H1 (cell line): Measurements from ENCODE around the gene EEIG1. TPM values are rescaled to one million over a fixed set of nuclear protein-coding genes. Genes with fewer than 3 reads are reported as not detected.

Source experiments
- CTCF ChIA-PET: fragments of 300-600 bp; sonication (Branson Sonifier 250); formaldehyde crosslinking; loops from one replicate; lab custom pipeline; 2021; ENCODE audit not compliant: partially characterized antibody; lab: Charles Lee
- POLR2A ChIA-PET: fragments of 300-600 bp; sonication (Branson Sonifier 250); formaldehyde crosslinking; loops from one replicate; lab custom pipeline; 2021; ENCODE audit warnings: inconsistent platforms; ENCODE audit not compliant: partially characterized antibody; lab: Charles Lee
- DNase-seq, 2 experiments: peaks; one replicate each; pipeline versions ENCODE4 v3.0.0 to v3.0.0-alpha.2; 2010 to 2022; ENCODE audit warnings: low spot score in 2 of 2, low read depth in 1 of 2, mixed read lengths in 1 of 2
- FAIRE-seq: peaks from 2 replicates; lab custom pipeline; 2011; peaks lifted over from hg19 to GRCh38; lab: Jason Lieb, UNC
- H2AFZ ChIP-seq: 2 replicates; pipeline ENCODE4 v1.8.1; 2012; ENCODE audit warnings: low read length, inconsistent platforms
- H2AK5ac ChIP-seq: 2 replicates; pipeline ENCODE4 v1.6.1; 2013; ENCODE audit warnings: low read depth, low read length
- H2BK120ac ChIP-seq: replicated peaks from 2 replicates; pipeline ENCODE3; 2013; ENCODE audit warnings: low read depth, low read length, inconsistent platforms
- H2BK12ac ChIP-seq: 2 replicates; pipeline ENCODE4 v1.6.1; 2013; ENCODE audit warnings: low read depth, low read length
- H2BK15ac ChIP-seq: 2 replicates; pipeline ENCODE4 v1.6.1; 2013; ENCODE audit warnings: low read length
- H2BK20ac ChIP-seq: 2 replicates; pipeline ENCODE4 v1.6.1; 2013; ENCODE audit warnings: low read length
- H2BK5ac ChIP-seq: 2 replicates; pipeline ENCODE4 v1.6.1; 2013; ENCODE audit warnings: low read depth, low read length
- H3K14ac ChIP-seq: 2 replicates; pipeline ENCODE4 v1.6.1; 2013; ENCODE audit warnings: inconsistent platforms; ENCODE audit not compliant: insufficient read length
- H3K18ac ChIP-seq: 2 replicates; pipeline ENCODE4 v1.6.1; 2013; ENCODE audit warnings: low read length; ENCODE audit errors: extremely low read depth
- H3K23ac ChIP-seq: 2 replicates; pipeline ENCODE4 v1.6.1; 2013; ENCODE audit warnings: inconsistent platforms; ENCODE audit not compliant: insufficient read length
- H3K23me2 ChIP-seq: 2 replicates; pipeline ENCODE4 v1.6.1; 2013; ENCODE audit warnings: low read depth, low read length
- H3K27ac ChIP-seq: 2 replicates; pipeline ENCODE4 v1.6.1; 2011; ENCODE audit warnings: low read depth, low read length, inconsistent platforms
- H3K27me3 ChIP-seq, 4 experiments: replicated peaks in 1 of 4; 1 replicate in 1 of 4; 2 replicates in 3 of 4; pipeline versions ENCODE4 v1.6.1 to v1.8.1; 2011 to 2013; ENCODE audit warnings: low read length in 3 of 4, mild to moderate bottlenecking in 3 of 4, inconsistent platforms in 2 of 4, mixed read lengths in 2 of 4, moderate library complexity in 1 of 4; ENCODE audit not compliant: control insufficient read depth in 3 of 4, insufficient read depth in 3 of 4; ENCODE audit errors: extremely low read depth in 1 of 4
- H3K36me3 ChIP-seq, 4 experiments: 2 replicates each; pipeline versions ENCODE4 v1.6.1 to v1.8.1; 2011 to 2013; ENCODE audit warnings: mild to moderate bottlenecking in 4 of 4, low read length in 3 of 4, moderate library complexity in 2 of 4, control low read depth in 1 of 4, inconsistent platforms in 1 of 4; ENCODE audit not compliant: insufficient read depth in 4 of 4, control insufficient read depth in 2 of 4
- H3K4ac ChIP-seq: replicated peaks from 2 replicates; pipeline ENCODE3; 2013; ENCODE audit warnings: low read length, low read depth, mixed read lengths, inconsistent platforms; ENCODE audit not compliant: insufficient read length
- H3K4me1 ChIP-seq, 4 experiments: replicated peaks in 1 of 4; 1 replicate in 1 of 4; 2 replicates in 3 of 4; pipeline versions ENCODE4 v1.6.1 to v1.8.1; 2011 to 2013; ENCODE audit warnings: low read length in 3 of 4, inconsistent platforms in 2 of 4, mixed read lengths in 1 of 4; ENCODE audit not compliant: insufficient read depth in 4 of 4, control insufficient read depth in 3 of 4
- H3K4me2 ChIP-seq, 2 experiments: 2 replicates each; pipeline versions ENCODE4 v1.6.1 to v1.8.1; 2011 to 2013; ENCODE audit warnings: low read depth in 2 of 2, low read length in 2 of 2, control low read depth in 1 of 2, inconsistent platforms in 1 of 2, mild to moderate bottlenecking in 1 of 2; ENCODE audit not compliant: insufficient read depth in 1 of 2
- H3K4me3 ChIP-seq, 4 experiments: fragments of 200-600, 300-600 bp in 1 of 4; sonication (generic), shearing (Covaris generic), sonication (Bioruptor Twin) in 1 of 4; 2 replicates each; pipeline versions ENCODE4 v1.5.1 to v1.8.1; 2011 to 2016; ENCODE audit warnings: low read length in 4 of 4, low read depth in 3 of 4, control low read depth in 2 of 4, inconsistent platforms in 2 of 4, mild to moderate bottlenecking in 2 of 4, mixed read lengths in 1 of 4, moderate library complexity in 1 of 4; ENCODE audit not compliant: insufficient read depth in 2 of 4; ENCODE audit errors: extremely low read depth in 1 of 4
- H3K56ac ChIP-seq: replicated peaks from 2 replicates; pipeline ENCODE3; 2013; ENCODE audit warnings: low read depth, mild to moderate bottlenecking, mixed read lengths, low read length, inconsistent platforms; ENCODE audit not compliant: insufficient read length
- H3K79me1 ChIP-seq: 2 replicates; pipeline ENCODE4 v1.6.1; 2013; ENCODE audit warnings: low read depth, low read length, control low read depth
- H3K79me2 ChIP-seq, 2 experiments: 2 replicates each; pipeline versions ENCODE4 v1.6.1 to v1.8.1; 2012 to 2013; ENCODE audit warnings: low read length in 2 of 2, mild to moderate bottlenecking in 2 of 2, inconsistent platforms in 1 of 2; ENCODE audit not compliant: insufficient read depth in 2 of 2, control insufficient read depth in 1 of 2
- H3K9ac ChIP-seq, 4 experiments: replicated peaks in 1 of 4; 1 replicate in 1 of 4; 2 replicates in 3 of 4; pipeline versions ENCODE4 v1.6.1 to v1.8.1; 2011 to 2013; ENCODE audit warnings: low read depth in 3 of 4, low read length in 3 of 4, control low read depth in 2 of 4, mild to moderate bottlenecking in 2 of 4, moderate library complexity in 2 of 4, inconsistent platforms in 1 of 4; ENCODE audit errors: extremely low read depth in 1 of 4
- H3K9me3 ChIP-seq, 2 experiments: 2 replicates each; pipeline versions ENCODE4 v1.6.1 to v1.8.1; 2012 to 2013; ENCODE audit warnings: mild to moderate bottlenecking in 2 of 2, moderate library complexity in 2 of 2, control low read depth in 1 of 2, inconsistent platforms in 1 of 2, low read depth in 1 of 2, low read length in 1 of 2, mixed read lengths in 1 of 2; ENCODE audit not compliant: insufficient read depth in 2 of 2
- H4K20me1 ChIP-seq, 2 experiments: replicated peaks in 1 of 2; 2 replicates each; pipeline versions ENCODE3 to v1.8.1; 2011 to 2013; ENCODE audit warnings: inconsistent platforms in 2 of 2, low read length in 2 of 2, mild to moderate bottlenecking in 1 of 2; ENCODE audit not compliant: insufficient read depth in 2 of 2, control insufficient read depth in 1 of 2
- H4K5ac ChIP-seq: 2 replicates; pipeline ENCODE4 v1.6.1; 2013; ENCODE audit warnings: low read length, low read depth, mixed read lengths, inconsistent platforms; ENCODE audit not compliant: insufficient read length
- H4K8ac ChIP-seq: 2 replicates; pipeline ENCODE4 v1.8.0; 2013; ENCODE audit warnings: mild to moderate bottlenecking, moderate library complexity, low read length, inconsistent platforms; ENCODE audit not compliant: insufficient read depth; ENCODE audit errors: extremely low read depth
- H4K91ac ChIP-seq: replicated peaks from 2 replicates; pipeline ENCODE3; 2013; ENCODE audit warnings: low read length, mixed read lengths, inconsistent platforms; ENCODE audit not compliant: insufficient read length
- SIX5 ChIP-seq: IDR thresholded peaks from 2 replicates; pipeline ENCODE4 v1.6.1; 2011; ENCODE audit warnings: mild to moderate bottlenecking, low read depth, low read length
- TEAD4 ChIP-seq: IDR thresholded peaks from 2 replicates; pipeline ENCODE4 v1.6.1; 2012; ENCODE audit warnings: low read depth, low read length, inconsistent platforms, mixed read lengths
- WGBS, 2 experiments: shearing (Covaris generic) in 1 of 2; methylation state at CpG; one replicate each; pipeline versions ENCODE4 v1.1.6 to v1.1.7; 2013 to 2015; ENCODE audit warnings: low lambda C conversion rate in 2 of 2, mixed read lengths in 2 of 2, inconsistent platforms in 1 of 2, low coverage in 1 of 2, missing lambda C conversion rate in 1 of 2; ENCODE audit not compliant: insufficient replicate concordance in 2 of 2, insufficient coverage in 1 of 2, insufficient read length in 1 of 2; ENCODE audit errors: extremely low coverage in 1 of 2, missing lambda C conversion rate in 1 of 2; 5-methylcytosine and 5-hydroxymethylcytosine counted together
- polyA plus RNA-seq, 7 experiments: library from polyadenylated mRNA; depleted of rRNA in 3 of 7; stranded (reverse) in 5 of 7; unstranded in 2 of 7; fragments of >200 nt in 5 of 7; fragments of 200-250 nt in 2 of 7; gene quantifications; 1 replicate in 5 of 7; 2 replicates in 1 of 7; 4 replicates in 1 of 7; pipeline versions ENCODE4 v1.2.1 to v1.2.3, GENCODE V29; 2011 to 2013; ENCODE audit warnings: missing spikeins in 2 of 7, mixed read lengths in 2 of 7
- total RNA-seq: library from RNA; stranded (reverse); fragmentation: NEBNext Ultra II Directional; extraction: Animal tissue kit (Norgen Biotek cat#: 25700); gene quantifications from 2 replicates; pipeline ENCODE4 v1.2.1, GENCODE V29; 2021

Gene EEIG1
- total and polyA plus RNA-seq, 2 of the 8 experiments (the other 6 are each of a cell fraction or from before 2014, with no cell fraction given) = 29.8 to 50.8 TPM

DNA sequence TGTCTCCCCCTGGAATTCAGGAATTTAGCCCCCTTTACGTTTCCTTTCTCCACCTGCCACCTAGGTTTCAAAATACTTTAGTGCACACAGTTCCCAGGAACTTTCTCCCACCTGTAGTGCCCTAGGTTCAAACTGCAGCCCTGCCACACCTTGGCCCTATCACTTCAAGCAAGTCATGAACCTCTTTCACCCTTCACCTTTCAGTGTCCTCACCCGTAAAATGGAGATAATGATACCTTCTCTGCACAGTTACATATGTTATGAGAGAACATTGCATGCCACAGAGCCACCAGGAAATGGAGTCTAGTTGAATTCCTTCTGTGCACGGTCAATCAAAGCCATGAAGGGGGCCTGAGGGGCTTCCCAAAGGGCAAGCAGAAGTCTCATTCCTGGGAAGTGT is 9.8 kb upstream of the EEIG1 start:
- Histone ChIP-seq H3K4ac (no peak overlapping the region), H2BK15ac (no peak overlapping the region)
- no peak for TF ChIP-seq SIX5
- 0 out of 2 replicates have a peak, but pooled peaks have one; percentile 8 for TF ChIP-seq TEAD4
- TF ChIP-seq, all 59 proteins: peak for 1
- Histone ChIP-seq H4K91ac (no peak overlapping the region), H3K56ac (no peak overlapping the region), H3K18ac (no peak overlapping the region), H3K9ac (no peak overlapping the region), H3K27ac (no peak overlapping the region), H3K9me3 (no peaks in the 10 kb centered on the region), H3K23me2 (no peaks in the 10 kb centered on the region), H3K4me2 (no peak overlapping the region), H4K20me1 (no peaks in the 10 kb centered on the region), H3K14ac (no peak overlapping the region), H3K27me3 (no peaks in the 10 kb centered on the region; a peak in 1 of 7 replicates), H3K36me3 (no peaks in the 10 kb centered on the region), H4K8ac (no peak overlapping the region), H3K79me2 (no peaks in the 10 kb centered on the region), H3K4me3 (no peak overlapping the region), H2BK20ac (no peak overlapping the region), H2BK12ac (peak overlapping the region; percentile 50; the same call in 1 of the 2 replicates), H4K5ac (no peak overlapping the region), H3K4me1 (no peaks in the 10 kb centered on the region), H2BK120ac (no peak overlapping the region), H3K23ac (no peak overlapping the region), H3K79me1 (no peaks in the 10 kb centered on the region), H2AFZ (no peak overlapping the region), H2BK5ac (no peak overlapping the region), H2AK5ac (no peak overlapping the region)
- DNase-seq = no peak
- ChIA-PET POLR2A (no interaction called here), CTCF (interaction anchor here (0.8 to 3.1 kb wide), 6 partner anchors 9 to 48 kb away, joined by 3 to 9 read pairs (median 6); no protein-coding TSS in a partner anchor)
- WGBS, 2 experiments = 77% methylated on average over 3 of the region's 3 CpGs; no CpG with 5 or more reads in 1 of the 2 experiments
- FAIRE-seq = no peak
